ENCODE results near the gene BICD1.

DNA sequence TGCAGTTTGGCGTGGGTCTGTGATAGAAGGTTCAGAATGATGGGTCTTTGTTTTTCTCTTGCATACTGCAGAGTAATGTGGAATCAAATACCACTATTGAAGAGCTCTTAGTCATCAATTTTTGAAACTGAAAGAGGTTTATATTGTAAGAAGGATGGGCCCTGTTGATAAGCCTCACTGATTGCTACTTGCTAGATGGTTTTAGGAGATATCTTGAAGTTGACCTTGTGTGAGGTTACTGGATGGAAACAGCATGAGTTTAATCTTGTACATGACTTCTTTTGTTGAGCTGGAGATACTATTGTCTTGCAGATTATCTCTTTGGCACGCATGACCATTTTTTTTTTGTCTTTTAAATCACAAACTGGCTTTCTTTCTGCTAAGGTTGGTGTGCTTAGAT is 13.8 kb downstream of the BICD1 start:
- TF ChIP-seq CTCF (IDR thresholded peaks at IDR 0.05) (no peak), POLR2A (IDR thresholded peaks at IDR 0.05) (no peak)
